ENCODE measurements around the gene INAVA.

Gene INAVA

DNA sequence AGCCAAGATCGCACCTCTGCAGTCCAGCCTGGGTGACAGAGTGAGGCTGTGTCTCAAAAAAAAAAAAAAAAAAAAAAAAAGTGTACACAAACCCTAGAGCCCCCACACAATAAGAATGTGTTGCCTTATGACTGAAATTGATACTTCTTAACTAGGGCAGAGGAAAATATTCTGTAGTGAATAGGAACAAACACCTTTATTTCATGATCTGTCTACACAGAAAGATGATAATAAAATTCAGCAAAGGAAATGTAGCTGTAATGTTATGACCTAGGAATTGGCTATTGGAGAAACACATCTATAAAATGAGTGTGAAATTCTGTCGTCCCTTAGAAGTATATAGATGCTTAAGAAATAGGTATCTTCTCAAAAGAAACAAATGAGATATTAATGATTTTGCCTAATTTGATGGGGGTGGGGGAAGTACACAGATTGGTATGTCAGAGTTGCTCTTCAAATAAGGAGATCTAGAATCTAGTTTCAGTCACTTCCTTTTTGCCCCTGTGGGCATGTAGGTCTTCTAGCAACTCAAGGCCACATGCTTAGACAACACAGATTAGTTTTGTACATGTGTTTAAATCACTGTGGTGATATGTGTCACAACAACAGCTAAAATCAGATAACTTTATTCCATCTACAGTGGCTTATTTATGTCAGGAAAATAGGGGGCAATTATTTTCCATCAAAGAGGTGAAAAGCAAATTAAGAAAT lies 32.6 kb upstream of the INAVA start:
- TF ChIP-seq, protein P1, sequence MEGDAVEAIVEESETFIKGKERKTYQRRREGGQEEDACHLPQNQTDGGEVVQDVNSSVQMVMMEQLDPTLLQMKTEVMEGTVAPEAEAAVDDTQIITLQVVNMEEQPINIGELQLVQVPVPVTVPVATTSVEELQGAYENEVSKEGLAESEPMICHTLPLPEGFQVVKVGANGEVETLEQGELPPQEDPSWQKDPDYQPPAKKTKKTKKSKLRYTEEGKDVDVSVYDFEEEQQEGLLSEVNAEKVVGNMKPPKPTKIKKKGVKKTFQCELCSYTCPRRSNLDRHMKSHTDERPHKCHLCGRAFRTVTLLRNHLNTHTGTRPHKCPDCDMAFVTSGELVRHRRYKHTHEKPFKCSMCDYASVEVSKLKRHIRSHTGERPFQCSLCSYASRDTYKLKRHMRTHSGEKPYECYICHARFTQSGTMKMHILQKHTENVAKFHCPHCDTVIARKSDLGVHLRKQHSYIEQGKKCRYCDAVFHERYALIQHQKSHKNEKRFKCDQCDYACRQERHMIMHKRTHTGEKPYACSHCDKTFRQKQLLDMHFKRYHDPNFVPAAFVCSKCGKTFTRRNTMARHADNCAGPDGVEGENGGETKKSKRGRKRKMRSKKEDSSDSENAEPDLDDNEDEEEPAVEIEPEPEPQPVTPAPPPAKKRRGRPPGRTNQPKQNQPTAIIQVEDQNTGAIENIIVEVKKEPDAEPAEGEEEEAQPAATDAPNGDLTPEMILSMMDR (IDR thresholded peaks at IDR 0.05) = no peak

DNA sequence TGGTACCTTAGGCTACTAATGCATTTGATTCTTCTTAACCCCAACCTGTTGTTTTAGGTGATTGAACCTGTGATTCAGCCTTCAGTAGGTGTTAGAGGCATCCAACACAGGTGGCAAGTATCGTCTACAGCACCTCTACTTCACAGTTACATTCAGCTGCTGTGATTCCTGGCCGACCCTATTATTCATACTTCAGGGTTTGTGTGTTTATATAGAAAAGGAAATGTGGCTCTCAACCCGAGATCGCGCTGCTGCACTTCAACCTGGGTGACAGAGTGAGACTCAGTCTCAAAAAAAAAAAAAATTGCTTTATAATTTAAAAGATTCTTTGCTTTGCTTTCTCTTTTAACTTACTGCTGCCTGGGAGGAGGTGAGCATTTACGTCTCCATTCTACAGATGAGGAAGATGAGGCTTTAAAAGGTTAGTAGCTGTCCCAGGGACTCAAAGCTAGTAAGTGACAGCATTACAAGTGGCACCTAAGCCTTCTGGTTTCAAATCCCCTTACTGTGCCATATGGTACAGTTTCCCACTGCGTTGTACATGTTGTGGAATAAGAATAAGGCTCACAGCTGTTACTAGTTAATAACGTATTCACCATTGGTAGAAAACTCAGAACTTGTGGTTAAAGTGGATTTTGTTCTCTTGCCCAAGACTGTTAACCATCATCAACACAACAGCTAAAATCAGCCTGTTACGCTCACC lies 31.8 kb upstream of the INAVA start:
- TF ChIP-seq, protein P1 (IDR thresholded peaks at IDR 0.05) = no peak

DNA sequence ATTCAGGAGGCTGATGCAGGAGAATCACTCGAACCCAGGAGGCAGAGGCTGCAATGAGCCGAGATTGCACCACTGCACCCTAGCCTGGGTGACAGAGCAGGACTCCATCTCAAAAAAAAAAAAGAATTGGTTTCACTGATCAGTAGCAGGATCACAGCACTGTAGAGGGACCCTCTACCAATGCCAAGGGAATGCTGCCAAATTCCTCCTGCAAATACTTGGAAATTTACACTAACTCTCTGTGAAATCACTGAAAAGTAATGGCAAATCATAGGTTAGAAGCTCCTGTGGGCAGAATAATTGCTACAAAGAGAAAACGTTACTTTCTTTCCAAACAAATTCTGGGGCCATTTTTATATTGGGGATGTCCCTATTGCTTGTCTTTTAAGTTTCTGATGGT lies 28.6 kb upstream of the INAVA start:
- TF ChIP-seq, protein P1 (IDR thresholded peaks at IDR 0.05) = no peak

DNA sequence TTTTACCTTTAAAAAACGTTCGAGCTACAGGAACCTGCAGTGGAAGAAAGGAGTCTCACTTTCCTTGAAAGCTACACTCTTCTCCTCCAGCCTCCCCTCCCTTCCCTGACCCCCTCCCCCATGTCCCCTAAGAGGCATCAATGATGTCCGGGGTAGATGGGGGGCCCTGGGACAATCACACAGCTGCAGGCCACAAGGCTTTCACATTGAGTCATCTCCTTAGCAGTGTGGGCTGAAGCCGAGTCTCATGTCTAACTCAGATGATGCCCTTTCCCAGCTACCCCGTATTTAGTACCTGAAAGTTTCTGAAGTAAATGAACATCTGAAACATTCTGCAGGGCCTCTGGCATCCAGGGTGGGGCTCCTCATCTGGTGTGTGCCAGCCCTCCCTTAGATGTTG lies 28.2 kb upstream of the INAVA start:
- TF ChIP-seq, protein P1 (IDR thresholded peaks at IDR 0.05) = no peak

DNA sequence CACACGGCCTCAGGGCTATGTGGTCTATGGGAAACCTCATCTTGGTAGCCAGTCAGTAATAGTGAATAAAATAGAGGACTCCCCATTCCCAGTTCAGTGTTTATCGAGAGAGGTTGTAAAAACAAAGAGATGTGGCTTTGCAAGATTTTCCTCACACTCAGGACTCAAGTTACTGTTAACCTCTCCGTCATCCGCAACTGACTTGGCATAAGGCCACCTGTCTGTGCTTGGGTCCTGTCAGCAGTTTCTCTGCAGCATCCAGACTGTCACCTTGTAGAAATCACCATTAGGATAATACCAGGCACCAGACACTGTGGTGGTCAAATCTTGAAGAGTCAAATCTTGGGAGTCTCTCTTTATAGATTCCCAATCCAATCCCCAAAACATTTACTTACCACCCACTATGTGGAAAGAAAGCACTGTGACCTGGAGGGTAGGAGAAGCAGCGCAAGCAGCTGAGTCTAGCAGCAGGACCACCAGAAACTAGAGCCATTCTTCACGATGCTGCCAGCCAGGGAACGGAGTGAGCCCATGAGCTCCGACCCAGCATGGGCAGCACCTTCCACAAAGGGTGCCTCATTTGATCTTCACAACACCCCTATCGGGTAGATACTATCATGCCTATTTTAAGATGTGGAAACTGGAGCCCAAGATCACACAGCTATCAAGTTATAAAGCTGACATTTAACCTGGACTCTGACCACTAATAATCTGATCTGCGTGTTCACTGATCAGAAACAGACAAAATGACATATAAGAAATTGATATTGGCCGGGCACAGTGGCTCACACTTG lies 27.5 kb upstream of the INAVA start:
- TF ChIP-seq, protein P1 (IDR thresholded peaks at IDR 0.05) = no peak

DNA sequence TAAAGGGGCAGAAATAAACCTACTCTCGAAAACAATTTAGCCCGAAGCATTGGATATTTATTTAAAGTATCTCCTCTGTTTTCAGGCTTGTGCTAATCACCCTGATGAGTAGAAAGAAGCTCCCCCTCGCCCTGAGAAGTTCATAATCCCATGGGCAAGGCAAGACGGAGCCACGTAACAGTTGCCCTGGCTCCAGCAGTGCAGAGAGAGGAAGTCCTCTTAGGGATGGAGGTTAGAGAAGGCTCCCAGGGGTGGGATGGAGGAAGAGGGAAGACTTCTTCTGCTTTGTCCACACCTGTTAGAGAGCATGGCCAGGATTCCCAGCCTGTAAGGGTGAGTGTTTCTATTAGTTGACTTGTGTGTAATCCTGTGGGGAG lies 25.3 kb upstream of the INAVA start:
- TF ChIP-seq, protein P1 (IDR thresholded peaks at IDR 0.05) = no peak

DNA sequence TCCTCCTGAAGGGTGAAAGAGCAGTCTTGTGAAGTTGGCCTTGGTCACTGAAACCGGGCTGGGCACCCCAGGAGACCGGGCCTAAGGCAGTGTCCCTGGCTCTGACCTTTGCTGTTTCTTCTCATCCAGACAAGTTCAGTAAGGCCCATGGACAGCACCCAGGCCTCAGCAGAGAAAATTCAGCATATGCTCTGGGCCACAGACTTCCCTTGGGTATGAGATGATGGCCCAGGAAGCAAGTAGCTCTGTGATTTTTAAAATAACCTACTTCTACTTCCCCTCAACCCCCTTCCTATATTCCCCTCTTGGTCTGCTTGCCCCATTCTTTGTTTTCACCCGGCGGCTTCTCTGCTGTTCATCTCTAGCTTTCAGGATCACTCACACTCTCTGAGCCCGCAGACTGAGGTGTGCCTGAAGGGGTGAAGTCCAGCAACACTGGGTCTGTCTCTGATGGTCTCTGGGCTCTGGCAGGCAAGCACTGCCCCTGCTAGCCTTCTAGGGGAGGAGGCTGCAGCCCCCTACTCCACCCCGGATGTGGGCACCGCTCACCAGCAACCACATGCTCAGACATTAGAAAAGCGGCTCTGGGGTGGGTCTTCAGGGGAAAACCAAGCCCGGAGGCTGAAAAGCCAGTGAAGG lies 24.8 kb upstream of the INAVA start:
- TF ChIP-seq, protein P1 (IDR thresholded peaks at IDR 0.05) = no peak

Measured in LNCAP (cell line).